ENCODE data around the gene SMPD3.

The SMPD3 gene

GRCh38 chr16:68406458-68407152, 41.7 kb downstream of the SMPD3 start:
- no peak for DNase-seq (ENCODE audit: low read depth in 2 of 3, low spot score in 1 of 3)

- DNase-seq (ENCODE audit: low read depth in 2 of 3, low spot score in 1 of 3): no peak
Observed at GRCh38 chr16:68404736-68405345, 43.5 kb downstream of the SMPD3 start.

- no peak for DNase-seq (ENCODE audit: low read depth in 2 of 3, low spot score in 1 of 3)
Observed at GRCh38 chr16:68403704-68404103, 44.6 kb downstream of the SMPD3 start.

GRCh38 chr16:68403177-68403576, 45.1 kb downstream of the SMPD3 start:
- DNase-seq (ENCODE audit: low read depth in 2 of 3, low spot score in 1 of 3): no peak

- DNase-seq (ENCODE audit: low read depth in 2 of 3, low spot score in 1 of 3): no peak
Observed at GRCh38 chr16:68402748-68403040, 45.6 kb downstream of the SMPD3 start.

- no peak for DNase-seq (ENCODE audit: low read depth in 2 of 3, low spot score in 1 of 3)
Observed at GRCh38 chr16:68401871-68402747, 46.2 kb downstream of the SMPD3 start.

GRCh38 chr16:68400924-68401460, 47.3 kb downstream of the SMPD3 start:
- DNase-seq (ENCODE audit: low read depth in 2 of 3, low spot score in 1 of 3): no peak

- DNase-seq (ENCODE audit: low read depth in 2 of 3, low spot score in 1 of 3): peak in 1 of 3 donors; percentile 4
Observed at GRCh38 chr16:68400083-68400923, 48.0 kb downstream of the SMPD3 start.

GRCh38 chr16:68399456-68399855, 48.9 kb downstream of the SMPD3 start:
- DNase-seq (ENCODE audit: low read depth in 2 of 3, low spot score in 1 of 3): no peak

GRCh38 chr16:68397710-68398201, 50.6 kb downstream of the SMPD3 start:
- DNase-seq (ENCODE audit: low read depth in 2 of 3, low spot score in 1 of 3): no peak

GRCh38 chr16:68396481-68396880, 51.8 kb downstream of the SMPD3 start:
- DNase-seq (ENCODE audit: low read depth in 2 of 3, low spot score in 1 of 3): peak in 2 of 3 donors; percentile 20 to 23

- DNase-seq (ENCODE audit: low read depth in 2 of 3, low spot score in 1 of 3): no peak
Observed at GRCh38 chr16:68395815-68396214, 52.5 kb downstream of the SMPD3 start.

- no peak for DNase-seq (ENCODE audit: low read depth in 2 of 3, low spot score in 1 of 3)
Observed at GRCh38 chr16:68395167-68395786, 53.0 kb downstream of the SMPD3 start.

GRCh38 chr16:68393333-68393732, 55.0 kb downstream of the SMPD3 start:
- no peak for DNase-seq (ENCODE audit: low read depth in 2 of 3, low spot score in 1 of 3)

- no peak for DNase-seq (ENCODE audit: low read depth in 2 of 3, low spot score in 1 of 3)
Observed at GRCh38 chr16:68389750-68390371, 58.4 kb downstream of the SMPD3 start.

GRCh38 chr16:68389006-68389405, 59.3 kb downstream of the SMPD3 start:
- DNase-seq (ENCODE audit: low read depth in 2 of 3, low spot score in 1 of 3): no peak

GRCh38 chr16:68388124-68388523, 60.2 kb downstream of the SMPD3 start:
- DNase-seq (ENCODE audit: low read depth in 2 of 3, low spot score in 1 of 3): no peak

GRCh38 chr16:68387301-68387700, 61.0 kb downstream of the SMPD3 start:
- no peak for DNase-seq (ENCODE audit: low read depth in 2 of 3, low spot score in 1 of 3)

GRCh38 chr16:68386628-68387027, 61.7 kb downstream of the SMPD3 start:
- DNase-seq (ENCODE audit: low read depth in 2 of 3, low spot score in 1 of 3): no peak

GRCh38 chr16:68385371-68385770, 62.9 kb downstream of the SMPD3 start:
- DNase-seq (ENCODE audit: low read depth in 2 of 3, low spot score in 1 of 3): no peak
